C4-2B (cell line): Measurements from ENCODE around the gene FBH1.

Experiments used
- ZFX ChIP-seq: fragments of 450-650 bp; IDR thresholded peaks from 2 replicates; pipeline ENCODE4 v1.6.1; 2017
- TF ChIP-seq, protein P1 (sequence below): fragments of 450-650 bp; conservative IDR thresholded peaks from 2 replicates; pipeline ENCODE4 v1.5.1; 2017; ENCODE audit warnings: mild to moderate bottlenecking

DNA sequence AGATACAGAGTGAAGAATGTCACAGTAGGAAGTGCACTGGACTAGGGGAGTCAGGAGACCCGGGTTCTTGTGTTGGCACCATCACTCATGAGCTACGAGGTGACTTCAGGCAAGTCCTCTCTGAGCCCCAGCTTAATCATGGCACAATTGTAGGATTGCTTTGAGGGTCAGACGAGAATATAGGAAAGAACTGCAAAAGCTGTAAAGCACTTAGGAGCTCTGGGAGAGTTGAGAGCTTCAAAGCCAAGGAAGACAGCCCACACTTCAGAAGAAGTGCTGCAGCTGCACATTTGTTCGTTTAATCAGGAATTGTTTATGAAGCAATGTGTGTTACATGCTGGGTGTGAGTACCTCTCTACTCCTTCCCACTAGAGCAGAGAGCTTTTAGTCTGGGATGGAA is 4.4 kb downstream of the FBH1 start:
- TF ChIP-seq, protein P1, sequence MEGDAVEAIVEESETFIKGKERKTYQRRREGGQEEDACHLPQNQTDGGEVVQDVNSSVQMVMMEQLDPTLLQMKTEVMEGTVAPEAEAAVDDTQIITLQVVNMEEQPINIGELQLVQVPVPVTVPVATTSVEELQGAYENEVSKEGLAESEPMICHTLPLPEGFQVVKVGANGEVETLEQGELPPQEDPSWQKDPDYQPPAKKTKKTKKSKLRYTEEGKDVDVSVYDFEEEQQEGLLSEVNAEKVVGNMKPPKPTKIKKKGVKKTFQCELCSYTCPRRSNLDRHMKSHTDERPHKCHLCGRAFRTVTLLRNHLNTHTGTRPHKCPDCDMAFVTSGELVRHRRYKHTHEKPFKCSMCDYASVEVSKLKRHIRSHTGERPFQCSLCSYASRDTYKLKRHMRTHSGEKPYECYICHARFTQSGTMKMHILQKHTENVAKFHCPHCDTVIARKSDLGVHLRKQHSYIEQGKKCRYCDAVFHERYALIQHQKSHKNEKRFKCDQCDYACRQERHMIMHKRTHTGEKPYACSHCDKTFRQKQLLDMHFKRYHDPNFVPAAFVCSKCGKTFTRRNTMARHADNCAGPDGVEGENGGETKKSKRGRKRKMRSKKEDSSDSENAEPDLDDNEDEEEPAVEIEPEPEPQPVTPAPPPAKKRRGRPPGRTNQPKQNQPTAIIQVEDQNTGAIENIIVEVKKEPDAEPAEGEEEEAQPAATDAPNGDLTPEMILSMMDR = no peak
- TF ChIP-seq ZFX = no peak
